Lung microvascular endothelial cell (primary cell): ENCODE data around the gene UTP4. TPM values are rescaled to one million over a fixed set of nuclear protein-coding genes. Genes with fewer than 3 reads are reported as not detected.
"Not testable (repeated sequence)": the region's sequence is repeated elsewhere in the genome, so short reads cannot be mapped to it uniquely, and the experiment has no call there.

Source experiments
- DNase-seq, 2 donors: peaks; one replicate each; pipeline versions ENCODE4 v3.0.0 to v3.0.0-alpha.2; 2010; ENCODE audit warnings: low read depth in 2 of 2
- total RNA-seq: library from RNA; depleted of rRNA; stranded (reverse); fragments of >200 nt; gene quantifications from 2 replicates; pipeline ENCODE4 v1.2.1, GENCODE V29; 2014

UTP4 gene
- total RNA-seq, 1 donor from 2014 or later = 11.7 TPM

GRCh38 chr16:69110406-69110805 lies 22.0 kb upstream of the UTP4 start:
- DNase-seq = no peak

GRCh38 chr16:69111216-69111875 lies 21.1 kb upstream of the UTP4 start:
- no peak for DNase-seq

GRCh38 chr16:69111876-69112230 lies 20.6 kb upstream of the UTP4 start:
- no peak for DNase-seq

- DNase-seq = peak; percentile 63 to 73
Measured at GRCh38 chr16:69112285-69113129, 19.9 kb upstream of the UTP4 start.

- DNase-seq = no peak
Measured at GRCh38 chr16:69113216-69113615, 19.2 kb upstream of the UTP4 start.

- DNase-seq = peak in 1 of 2 donors; percentile 32
Measured at GRCh38 chr16:69114346-69114975, 18.0 kb upstream of the UTP4 start.

- DNase-seq = no peak
Measured at GRCh38 chr16:69114976-69115355, 17.5 kb upstream of the UTP4 start.

GRCh38 chr16:69115361-69115760 lies 17.1 kb upstream of the UTP4 start:
- no peak for DNase-seq

GRCh38 chr16:69115837-69116236 lies 16.6 kb upstream of the UTP4 start:
- no peak for DNase-seq

- DNase-seq = no peak
Measured at GRCh38 chr16:69116256-69116875, 16.1 kb upstream of the UTP4 start.

GRCh38 chr16:69116906-69117305 lies 15.5 kb upstream of the UTP4 start:
- DNase-seq = peak in 1 of 2 donors; percentile 76

GRCh38 chr16:69118468-69118867 lies 14.0 kb upstream of the UTP4 start:
- DNase-seq = no peak

GRCh38 chr16:69118994-69119393 lies 13.5 kb upstream of the UTP4 start:
- DNase-seq = no peak

- no peak for DNase-seq
Measured at GRCh38 chr16:69119536-69119935, 12.9 kb upstream of the UTP4 start.

- no peak for DNase-seq
Measured at GRCh38 chr16:69120096-69120664, 12.3 kb upstream of the UTP4 start.

- DNase-seq = peak; percentile 75 to 84
Measured at GRCh38 chr16:69123910-69124309, 8.5 kb upstream of the UTP4 start.

- DNase-seq = not testable (repeated sequence)
Measured at GRCh38 chr16:69124406-69124805, 8.0 kb upstream of the UTP4 start.

GRCh38 chr16:69124961-69125360 lies 7.5 kb upstream of the UTP4 start:
- not testable (repeated sequence) for DNase-seq

- peak in 1 of 2 donors; percentile 75 for DNase-seq
Measured at GRCh38 chr16:69126221-69126620, 6.2 kb upstream of the UTP4 start.

GRCh38 chr16:69126801-69127200 lies 5.6 kb upstream of the UTP4 start:
- DNase-seq = not testable (repeated sequence)

- no peak for DNase-seq
Measured at GRCh38 chr16:69127966-69128510, 4.4 kb upstream of the UTP4 start.
